ENCODE data around the gene SP1. TPM values are rescaled to one million over a fixed set of nuclear protein-coding genes. Genes with fewer than 3 reads are reported as not detected.

SP1 gene
- total and polyA plus RNA-seq, 9 of the 15 experiments (the other 6 are each of a cell fraction or from before 2014, with no cell fraction given), result 8.0 to 65.5 (median 41.6) TPM

DNA sequence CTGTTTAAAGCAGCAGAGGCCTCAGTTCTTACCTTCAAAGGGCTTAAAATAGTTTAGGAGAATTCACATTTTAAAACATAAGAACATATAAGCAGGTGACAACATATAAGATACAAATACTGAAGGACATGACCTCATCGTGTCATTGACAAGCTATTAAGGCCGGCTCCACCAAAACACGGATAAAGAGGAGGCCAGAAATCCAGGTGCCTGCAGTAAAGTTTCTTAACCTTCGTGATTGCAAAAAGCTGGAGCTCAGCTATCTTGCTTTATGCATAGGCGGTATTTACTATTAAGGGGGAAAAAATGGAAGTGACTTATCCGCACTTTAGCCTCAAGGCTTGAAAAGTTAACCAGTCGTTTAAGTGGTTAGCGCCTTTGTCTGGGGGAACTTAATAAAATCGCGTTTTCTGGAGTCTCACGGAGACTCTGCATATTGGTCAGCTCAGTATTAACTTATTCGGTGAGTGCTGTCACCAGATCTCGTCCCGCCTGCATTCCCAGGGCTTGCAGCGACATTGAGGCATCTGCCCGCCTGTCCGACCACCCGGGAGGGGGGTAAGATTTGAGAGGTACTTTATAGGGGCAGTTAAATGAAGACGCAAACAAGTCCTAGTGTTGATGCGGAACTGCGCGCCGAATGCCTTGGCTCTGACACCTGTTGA is 1.1 kb upstream of the SP1 start (continued):
- TF ChIP-seq, protein P1, sequence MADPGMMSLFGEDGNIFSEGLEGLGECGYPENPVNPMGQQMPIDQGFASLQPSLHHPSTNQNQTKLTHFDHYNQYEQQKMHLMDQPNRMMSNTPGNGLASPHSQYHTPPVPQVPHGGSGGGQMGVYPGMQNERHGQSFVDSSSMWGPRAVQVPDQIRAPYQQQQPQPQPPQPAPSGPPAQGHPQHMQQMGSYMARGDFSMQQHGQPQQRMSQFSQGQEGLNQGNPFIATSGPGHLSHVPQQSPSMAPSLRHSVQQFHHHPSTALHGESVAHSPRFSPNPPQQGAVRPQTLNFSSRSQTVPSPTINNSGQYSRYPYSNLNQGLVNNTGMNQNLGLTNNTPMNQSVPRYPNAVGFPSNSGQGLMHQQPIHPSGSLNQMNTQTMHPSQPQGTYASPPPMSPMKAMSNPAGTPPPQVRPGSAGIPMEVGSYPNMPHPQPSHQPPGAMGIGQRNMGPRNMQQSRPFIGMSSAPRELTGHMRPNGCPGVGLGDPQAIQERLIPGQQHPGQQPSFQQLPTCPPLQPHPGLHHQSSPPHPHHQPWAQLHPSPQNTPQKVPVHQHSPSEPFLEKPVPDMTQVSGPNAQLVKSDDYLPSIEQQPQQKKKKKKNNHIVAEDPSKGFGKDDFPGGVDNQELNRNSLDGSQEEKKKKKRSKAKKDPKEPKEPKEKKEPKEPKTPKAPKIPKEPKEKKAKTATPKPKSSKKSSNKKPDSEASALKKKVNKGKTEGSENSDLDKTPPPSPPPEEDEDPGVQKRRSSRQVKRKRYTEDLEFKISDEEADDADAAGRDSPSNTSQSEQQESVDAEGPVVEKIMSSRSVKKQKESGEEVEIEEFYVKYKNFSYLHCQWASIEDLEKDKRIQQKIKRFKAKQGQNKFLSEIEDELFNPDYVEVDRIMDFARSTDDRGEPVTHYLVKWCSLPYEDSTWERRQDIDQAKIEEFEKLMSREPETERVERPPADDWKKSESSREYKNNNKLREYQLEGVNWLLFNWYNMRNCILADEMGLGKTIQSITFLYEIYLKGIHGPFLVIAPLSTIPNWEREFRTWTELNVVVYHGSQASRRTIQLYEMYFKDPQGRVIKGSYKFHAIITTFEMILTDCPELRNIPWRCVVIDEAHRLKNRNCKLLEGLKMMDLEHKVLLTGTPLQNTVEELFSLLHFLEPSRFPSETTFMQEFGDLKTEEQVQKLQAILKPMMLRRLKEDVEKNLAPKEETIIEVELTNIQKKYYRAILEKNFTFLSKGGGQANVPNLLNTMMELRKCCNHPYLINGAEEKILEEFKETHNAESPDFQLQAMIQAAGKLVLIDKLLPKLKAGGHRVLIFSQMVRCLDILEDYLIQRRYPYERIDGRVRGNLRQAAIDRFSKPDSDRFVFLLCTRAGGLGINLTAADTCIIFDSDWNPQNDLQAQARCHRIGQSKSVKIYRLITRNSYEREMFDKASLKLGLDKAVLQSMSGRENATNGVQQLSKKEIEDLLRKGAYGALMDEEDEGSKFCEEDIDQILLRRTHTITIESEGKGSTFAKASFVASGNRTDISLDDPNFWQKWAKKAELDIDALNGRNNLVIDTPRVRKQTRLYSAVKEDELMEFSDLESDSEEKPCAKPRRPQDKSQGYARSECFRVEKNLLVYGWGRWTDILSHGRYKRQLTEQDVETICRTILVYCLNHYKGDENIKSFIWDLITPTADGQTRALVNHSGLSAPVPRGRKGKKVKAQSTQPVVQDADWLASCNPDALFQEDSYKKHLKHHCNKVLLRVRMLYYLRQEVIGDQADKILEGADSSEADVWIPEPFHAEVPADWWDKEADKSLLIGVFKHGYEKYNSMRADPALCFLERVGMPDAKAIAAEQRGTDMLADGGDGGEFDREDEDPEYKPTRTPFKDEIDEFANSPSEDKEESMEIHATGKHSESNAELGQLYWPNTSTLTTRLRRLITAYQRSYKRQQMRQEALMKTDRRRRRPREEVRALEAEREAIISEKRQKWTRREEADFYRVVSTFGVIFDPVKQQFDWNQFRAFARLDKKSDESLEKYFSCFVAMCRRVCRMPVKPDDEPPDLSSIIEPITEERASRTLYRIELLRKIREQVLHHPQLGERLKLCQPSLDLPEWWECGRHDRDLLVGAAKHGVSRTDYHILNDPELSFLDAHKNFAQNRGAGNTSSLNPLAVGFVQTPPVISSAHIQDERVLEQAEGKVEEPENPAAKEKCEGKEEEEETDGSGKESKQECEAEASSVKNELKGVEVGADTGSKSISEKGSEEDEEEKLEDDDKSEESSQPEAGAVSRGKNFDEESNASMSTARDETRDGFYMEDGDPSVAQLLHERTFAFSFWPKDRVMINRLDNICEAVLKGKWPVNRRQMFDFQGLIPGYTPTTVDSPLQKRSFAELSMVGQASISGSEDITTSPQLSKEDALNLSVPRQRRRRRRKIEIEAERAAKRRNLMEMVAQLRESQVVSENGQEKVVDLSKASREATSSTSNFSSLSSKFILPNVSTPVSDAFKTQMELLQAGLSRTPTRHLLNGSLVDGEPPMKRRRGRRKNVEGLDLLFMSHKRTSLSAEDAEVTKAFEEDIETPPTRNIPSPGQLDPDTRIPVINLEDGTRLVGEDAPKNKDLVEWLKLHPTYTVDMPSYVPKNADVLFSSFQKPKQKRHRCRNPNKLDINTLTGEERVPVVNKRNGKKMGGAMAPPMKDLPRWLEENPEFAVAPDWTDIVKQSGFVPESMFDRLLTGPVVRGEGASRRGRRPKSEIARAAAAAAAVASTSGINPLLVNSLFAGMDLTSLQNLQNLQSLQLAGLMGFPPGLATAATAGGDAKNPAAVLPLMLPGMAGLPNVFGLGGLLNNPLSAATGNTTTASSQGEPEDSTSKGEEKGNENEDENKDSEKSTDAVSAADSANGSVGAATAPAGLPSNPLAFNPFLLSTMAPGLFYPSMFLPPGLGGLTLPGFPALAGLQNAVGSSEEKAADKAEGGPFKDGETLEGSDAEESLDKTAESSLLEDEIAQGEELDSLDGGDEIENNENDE (IDR thresholded peaks at IDR 0.05; ENCODE audit: low read depth, low read length), result no peak
- no peak for TF ChIP-seq FIP1L1 (IDR thresholded peaks at IDR 0.05; ENCODE audit: low read depth, low read length, poor library complexity, severe bottlenecking)
- TF ChIP-seq, protein P2, sequence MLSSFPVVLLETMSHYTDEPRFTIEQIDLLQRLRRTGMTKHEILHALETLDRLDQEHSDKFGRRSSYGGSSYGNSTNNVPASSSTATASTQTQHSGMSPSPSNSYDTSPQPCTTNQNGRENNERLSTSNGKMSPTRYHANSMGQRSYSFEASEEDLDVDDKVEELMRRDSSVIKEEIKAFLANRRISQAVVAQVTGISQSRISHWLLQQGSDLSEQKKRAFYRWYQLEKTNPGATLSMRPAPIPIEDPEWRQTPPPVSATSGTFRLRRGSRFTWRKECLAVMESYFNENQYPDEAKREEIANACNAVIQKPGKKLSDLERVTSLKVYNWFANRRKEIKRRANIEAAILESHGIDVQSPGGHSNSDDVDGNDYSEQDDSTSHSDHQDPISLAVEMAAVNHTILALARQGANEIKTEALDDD (IDR thresholded peaks at IDR 0.05), result peak; percentile 55
- TF ChIP-seq ETV5 (CRISPR knock-in tag; IDR thresholded peaks at IDR 0.05; ENCODE audit: low read depth), result no peak
- TF ChIP-seq STAG1 (CRISPR knock-in tag; IDR thresholded peaks at IDR 0.05; ENCODE audit: borderline replicate concordance), result no peak
- TF ChIP-seq ZNF133 (CRISPR knock-in tag; IDR thresholded peaks at IDR 0.05), result no peak
- TF ChIP-seq FOXK1 (CRISPR knock-in tag; IDR thresholded peaks at IDR 0.05; ENCODE audit: borderline replicate concordance), result peak; percentile 82; the same call in 1 of the 2 replicates
- peak; percentile 90 for TF ChIP-seq SMAD1 (IDR thresholded peaks at IDR 0.05; ENCODE audit: low read depth, low read length, partially characterized antibody)
- TF ChIP-seq, protein P3, sequence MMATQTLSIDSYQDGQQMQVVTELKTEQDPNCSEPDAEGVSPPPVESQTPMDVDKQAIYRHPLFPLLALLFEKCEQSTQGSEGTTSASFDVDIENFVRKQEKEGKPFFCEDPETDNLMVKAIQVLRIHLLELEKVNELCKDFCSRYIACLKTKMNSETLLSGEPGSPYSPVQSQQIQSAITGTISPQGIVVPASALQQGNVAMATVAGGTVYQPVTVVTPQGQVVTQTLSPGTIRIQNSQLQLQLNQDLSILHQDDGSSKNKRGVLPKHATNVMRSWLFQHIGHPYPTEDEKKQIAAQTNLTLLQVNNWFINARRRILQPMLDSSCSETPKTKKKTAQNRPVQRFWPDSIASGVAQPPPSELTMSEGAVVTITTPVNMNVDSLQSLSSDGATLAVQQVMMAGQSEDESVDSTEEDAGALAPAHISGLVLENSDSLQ (IDR thresholded peaks at IDR 0.05), result no peak
- TF ChIP-seq ARID2 (IDR thresholded peaks at IDR 0.05), result no peak
- TF ChIP-seq PYGO2 (tag; IDR thresholded peaks at IDR 0.05), result no peak
- TF ChIP-seq POLR2A (conservative IDR thresholded peaks at IDR 0.05), result no peak
- peak in 1 of 2 experiments; percentile 66; a peak in 1 of 4 replicates for TF ChIP-seq MAZ (CRISPR knock-in tag; conservative IDR thresholded peaks at IDR 0.05 in 1 of 2, IDR thresholded peaks at IDR 0.05 in 1 of 2)
- TF ChIP-seq SNRNP70 (optimal IDR thresholded peaks at IDR 0.05; ENCODE audit: low read depth, low read length), result no peak
- TF ChIP-seq ZNF764 (CRISPR knock-in tag; IDR thresholded peaks at IDR 0.05; ENCODE audit: low read depth), result no peak
